GM23248 (cell line): ENCODE measurements around the gene MAML3.

Experiments
- EZH2 ChIP-seq: fragments of 200-600 bp; sonication (generic); IDR thresholded peaks from 2 replicates; pipeline ENCODE4 v1.6.1; 2018; ENCODE audit warnings: antibody characterized with exemption, mild to moderate bottlenecking; ENCODE audit not compliant: insufficient read depth, poor library complexity, severe bottlenecking
- EZH2phosphoT487 ChIP-seq: fragments of 200-600 bp; sonication (generic); IDR thresholded peaks from 2 replicates; pipeline ENCODE4 v1.6.1; 2018; ENCODE audit warnings: antibody characterized with exemption, moderate library complexity, mild to moderate bottlenecking, low read depth; ENCODE audit not compliant: insufficient read depth

GRCh38 chr4:139719381-139720101 lies 434.4 kb downstream of the MAML3 start:
- TF ChIP-seq EZH2, result no peak
- no peak for TF ChIP-seq EZH2phosphoT487
